ENCODE data around the gene FBXW8.

The FBXW8 gene

GRCh38 chr12:116955382-116956021 is 44.8 kb downstream of the FBXW8 start:
- no peak for DNase-seq (ENCODE audit: low read depth)

GRCh38 chr12:116958402-116959197 is 47.9 kb downstream of the FBXW8 start:
- DNase-seq (ENCODE audit: low read depth): no peak

- no peak for DNase-seq (ENCODE audit: low read depth)
These were observed 48.4 kb downstream of the FBXW8 start for GRCh38 chr12:116959198-116959460.

GRCh38 chr12:116959845-116960514 is 49.2 kb downstream of the FBXW8 start:
- no peak for DNase-seq (ENCODE audit: low read depth)

- no peak for DNase-seq (ENCODE audit: low read depth)
These were observed 51.4 kb downstream of the FBXW8 start for GRCh38 chr12:116962197-116962596.

- no peak for DNase-seq (ENCODE audit: low read depth)
These were observed 52.1 kb downstream of the FBXW8 start for GRCh38 chr12:116962783-116963356.

GRCh38 chr12:116964054-116965050 is 53.6 kb downstream of the FBXW8 start:
- DNase-seq (ENCODE audit: low read depth): no peak

- DNase-seq (ENCODE audit: low read depth): no peak
These were observed 58.2 kb downstream of the FBXW8 start for GRCh38 chr12:116968986-116969385.

- DNase-seq (ENCODE audit: low read depth): no peak
These were observed 59.1 kb downstream of the FBXW8 start for GRCh38 chr12:116969615-116970585.

GRCh38 chr12:116971222-116971621 is 60.5 kb downstream of the FBXW8 start:
- no peak for DNase-seq (ENCODE audit: low read depth)

- no peak for DNase-seq (ENCODE audit: low read depth)
These were observed 65.1 kb downstream of the FBXW8 start for GRCh38 chr12:116975779-116976393.

GRCh38 chr12:116977465-116978380 is 67.0 kb downstream of the FBXW8 start:
- no peak for DNase-seq (ENCODE audit: low read depth)

GRCh38 chr12:116978791-116979508 is 68.2 kb downstream of the FBXW8 start:
- DNase-seq (ENCODE audit: low read depth): no peak

GRCh38 chr12:116980083-116980482 is 69.3 kb downstream of the FBXW8 start:
- no peak for DNase-seq (ENCODE audit: low read depth)

- DNase-seq (ENCODE audit: low read depth): peak; percentile 43
These were observed 72.2 kb downstream of the FBXW8 start for GRCh38 chr12:116982791-116983411.

GRCh38 chr12:116984098-116984497 is 73.3 kb downstream of the FBXW8 start:
- DNase-seq (ENCODE audit: low read depth): no peak

- no peak for DNase-seq (ENCODE audit: low read depth)
These were observed 79.6 kb downstream of the FBXW8 start for GRCh38 chr12:116990329-116990728.

Data from stromal cell of bone marrow (primary cell).